GM12801 (cell line): ENCODE data around the gene RRAGD.

ENCODE experiments used
- CTCF ChIP-seq: IDR thresholded peaks from one replicate; pipeline ENCODE4 v1.5.1; 2011; ENCODE audit warnings: control low read depth; ENCODE audit not compliant: insufficient read length; ENCODE audit errors: extremely low read depth

Gene RRAGD

GRCh38 chr6:89385846-89386245 is 26.2 kb downstream of the RRAGD start:
- TF ChIP-seq CTCF, result no peak

DNA sequence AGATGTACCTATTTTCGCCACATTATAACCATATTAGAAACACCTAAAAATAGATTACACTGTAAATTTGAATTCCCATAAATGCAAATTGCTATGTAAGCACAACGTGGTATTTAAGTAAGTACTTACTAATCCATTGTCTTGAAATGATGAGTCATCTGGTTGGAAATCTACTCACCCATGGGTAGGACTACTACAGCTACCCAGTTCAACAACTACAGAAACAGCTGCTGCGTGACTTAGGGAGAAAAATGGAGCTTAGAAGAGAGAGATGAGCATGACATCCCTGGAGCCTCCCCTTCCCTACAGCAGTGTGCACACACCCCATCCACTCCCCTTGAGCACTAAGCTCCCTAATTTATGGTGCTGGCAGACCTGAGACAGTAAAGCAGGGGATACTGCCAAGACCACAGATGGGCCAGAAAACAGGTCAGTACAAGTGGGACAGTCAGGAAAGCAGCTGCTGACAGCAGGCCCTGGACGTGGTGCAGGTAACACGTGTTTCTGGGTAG is 26.9 kb downstream of the RRAGD start:
- TF ChIP-seq CTCF, result no peak

DNA sequence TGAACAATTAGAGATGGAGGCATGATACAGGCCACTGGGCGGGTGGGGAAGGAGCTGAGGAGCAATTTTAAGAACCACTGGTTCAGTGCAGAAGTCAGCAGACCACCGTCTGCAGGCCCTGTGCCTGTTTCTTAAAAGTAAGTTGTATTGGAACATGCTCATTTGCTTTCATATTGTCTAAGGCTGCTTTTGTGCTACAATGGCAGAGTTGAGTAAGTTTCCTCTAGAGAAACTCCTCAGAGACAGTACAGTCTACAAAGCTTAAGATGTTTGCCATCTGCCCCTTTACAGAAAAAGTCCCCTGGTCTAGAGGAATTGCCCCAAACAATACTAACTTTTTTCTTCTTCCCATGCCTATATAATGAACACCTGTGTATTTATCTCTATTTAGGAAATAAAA is 31.0 kb downstream of the RRAGD start:
- TF ChIP-seq CTCF, result no peak

DNA sequence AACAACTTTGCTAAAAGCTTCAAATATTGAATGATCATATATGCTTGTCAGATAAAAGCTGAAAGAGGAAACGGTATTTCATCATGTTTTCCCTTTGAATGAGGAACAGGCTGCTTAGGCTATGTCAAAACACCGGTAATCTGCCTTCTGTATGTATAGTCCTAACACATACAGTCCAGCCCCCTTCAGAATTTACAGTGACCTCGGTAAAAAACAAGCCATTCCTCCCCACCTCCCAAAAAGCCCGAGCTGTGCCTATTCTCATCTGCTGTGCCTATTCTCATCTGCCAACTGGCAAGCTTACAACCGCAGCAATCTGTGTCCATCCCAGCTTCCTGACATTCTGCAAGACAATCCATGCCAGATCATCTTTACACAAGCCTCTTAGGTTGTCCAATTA is 32.8 kb downstream of the RRAGD start:
- no peak for TF ChIP-seq CTCF

DNA sequence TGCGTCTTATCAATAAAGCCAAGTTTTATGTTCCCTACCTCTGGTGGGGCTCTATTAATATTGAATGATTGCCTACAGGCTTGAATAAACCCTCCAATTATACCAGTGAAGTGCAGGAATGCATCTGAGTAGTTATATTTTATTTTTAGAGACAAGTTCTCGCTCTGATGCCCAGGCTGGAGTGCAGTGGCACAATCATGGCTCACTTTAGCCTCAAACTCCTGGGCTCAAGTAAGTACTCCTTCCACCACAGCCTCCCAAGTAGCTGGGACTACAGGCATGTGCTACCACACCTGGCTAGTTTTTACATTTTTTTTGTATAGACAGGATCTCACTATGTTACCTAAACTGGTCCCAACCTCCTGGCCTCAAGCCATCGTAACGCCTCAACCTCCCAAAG is 33.4 kb downstream of the RRAGD start:
- no peak for TF ChIP-seq CTCF

DNA sequence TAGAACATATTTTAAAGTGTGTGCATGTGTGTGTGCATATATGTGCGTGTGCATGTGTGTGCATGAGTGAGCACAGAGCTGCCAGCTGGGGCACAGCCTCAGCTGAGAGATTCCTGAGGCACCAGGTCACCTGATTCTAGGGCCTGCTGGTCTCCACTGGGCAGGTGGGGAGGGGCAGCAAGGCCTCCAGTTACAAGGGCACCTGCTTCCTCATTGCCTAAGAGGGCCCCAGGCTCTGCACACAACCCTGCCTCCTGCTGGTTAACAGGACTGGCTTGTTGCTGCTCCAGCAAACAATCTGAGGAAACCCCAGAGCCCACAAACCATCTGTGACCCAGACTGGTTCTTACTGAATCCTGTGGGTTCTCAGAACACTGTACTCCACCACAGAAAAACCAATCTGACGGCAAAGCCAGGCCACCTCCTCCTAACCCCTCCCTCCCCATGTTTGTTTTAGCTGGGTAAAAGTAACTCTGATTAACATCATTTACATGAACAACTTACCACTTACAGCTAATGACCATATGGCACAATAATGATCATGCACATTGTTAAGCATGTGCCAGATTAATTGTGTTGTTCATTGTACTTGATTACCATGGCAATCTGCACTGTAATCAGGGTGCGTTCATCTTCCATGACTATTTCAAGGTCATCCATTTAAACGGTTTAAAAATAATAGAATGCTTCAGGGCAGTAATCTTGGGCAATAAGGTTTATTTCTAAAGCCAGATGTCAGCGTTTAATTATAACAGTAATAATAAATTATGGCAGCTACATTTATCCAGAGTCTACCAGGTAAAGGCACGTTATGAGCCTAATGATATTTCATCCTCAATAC is 36.4 kb downstream of the RRAGD start:
- TF ChIP-seq CTCF, result no peak

DNA sequence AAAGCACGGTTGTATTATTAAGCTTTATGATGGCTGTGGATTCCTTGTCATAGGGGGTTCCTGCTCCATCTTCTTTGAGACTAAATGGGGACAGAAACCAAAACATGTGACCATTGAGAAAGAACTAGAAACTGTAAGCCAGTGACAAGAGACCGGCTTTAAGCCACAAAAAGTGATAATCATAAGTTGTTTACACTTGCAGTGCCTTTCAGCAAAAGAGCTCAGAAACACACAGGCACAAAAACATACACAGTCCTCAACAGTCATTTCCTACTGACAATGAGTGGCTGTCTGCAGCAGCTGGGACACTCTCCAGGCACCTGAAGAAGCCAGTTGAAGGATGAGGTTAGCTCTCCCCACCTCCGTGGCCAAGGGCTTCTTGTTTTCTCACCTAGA is 39.6 kb downstream of the RRAGD start:
- TF ChIP-seq CTCF, result no peak
